ENCODE results near the gene PARVB.

The PARVB gene

DNA sequence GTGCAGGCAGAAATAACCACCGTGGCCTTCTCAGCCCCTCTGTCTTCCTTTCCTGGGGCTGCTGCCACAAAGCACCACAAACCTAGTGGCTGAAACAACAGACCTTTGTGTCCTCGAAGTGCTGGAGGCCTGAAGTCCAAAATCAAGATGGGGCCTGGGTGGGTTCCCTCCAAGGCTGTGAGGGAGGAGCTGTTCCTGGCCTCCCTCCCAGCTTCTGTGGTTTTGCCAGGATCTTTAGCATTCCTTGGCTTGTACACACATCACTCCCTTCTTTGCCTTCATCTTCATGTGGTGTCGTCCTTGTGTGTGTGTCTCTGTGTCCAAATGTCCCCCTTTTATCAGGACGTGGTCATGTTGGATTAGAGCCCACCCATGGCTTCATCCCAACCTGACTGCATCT is 127.6 kb downstream of the PARVB start:
- no peaks in the 10 kb centered on the region for H3K27me3 ChIP-seq (ENCODE audit: insufficient read depth, low read length)
- H2AFZ ChIP-seq (ENCODE audit: low read length, unreplicated experiment): no peak overlapping the region
- no peaks in the 10 kb centered on the region for H3K79me2 ChIP-seq (ENCODE audit: control insufficient read depth, insufficient read depth, low read length, unreplicated experiment)
- H3K36me3 ChIP-seq (ENCODE audit: insufficient read depth, low read length): no peaks in the 10 kb centered on the region
- peaks cover 5% of the 10 kb centered on the region for H3K4me1 ChIP-seq (ENCODE audit: control insufficient read depth, insufficient read depth, low read length, unreplicated experiment)
- no peak overlapping the region for H3K4me3 ChIP-seq (ENCODE audit: low read depth, low read length)
- no peak overlapping the region for H3K27ac ChIP-seq (ENCODE audit: low read depth, low read length)

DNA sequence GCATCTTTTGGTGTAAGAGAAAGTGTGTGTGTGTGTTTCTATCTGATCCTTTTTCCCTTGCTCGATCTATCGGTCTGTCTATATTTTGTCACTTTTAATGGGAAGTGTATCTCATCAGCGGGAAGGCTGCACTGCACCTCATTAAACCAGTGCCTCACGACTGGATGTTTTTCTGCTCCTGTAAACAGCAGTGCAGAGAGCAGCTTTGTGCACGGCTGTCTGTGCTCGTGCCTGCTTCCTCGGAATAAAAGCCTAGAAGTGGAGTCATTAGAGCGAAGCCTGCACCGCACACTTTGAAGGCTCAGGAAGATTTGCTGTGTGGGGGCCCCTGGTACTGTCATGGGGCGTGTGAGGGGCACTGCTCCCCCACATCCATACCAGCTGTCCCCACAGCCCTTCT is 129.6 kb downstream of the PARVB start:
- no peaks in the 10 kb centered on the region for H3K79me2 ChIP-seq (ENCODE audit: control insufficient read depth, insufficient read depth, low read length, unreplicated experiment)
- H3K36me3 ChIP-seq (ENCODE audit: insufficient read depth, low read length): no peaks in the 10 kb centered on the region
- no peak overlapping the region for H3K27ac ChIP-seq (ENCODE audit: low read depth, low read length)
- peaks cover 5% of the 10 kb centered on the region for H3K4me1 ChIP-seq (ENCODE audit: control insufficient read depth, insufficient read depth, low read length, unreplicated experiment)
- no peak overlapping the region for H3K4me3 ChIP-seq (ENCODE audit: low read depth, low read length)
- no peaks in the 10 kb centered on the region for H3K27me3 ChIP-seq (ENCODE audit: insufficient read depth, low read length)
- H2AFZ ChIP-seq (ENCODE audit: low read length, unreplicated experiment): no peak overlapping the region

DNA sequence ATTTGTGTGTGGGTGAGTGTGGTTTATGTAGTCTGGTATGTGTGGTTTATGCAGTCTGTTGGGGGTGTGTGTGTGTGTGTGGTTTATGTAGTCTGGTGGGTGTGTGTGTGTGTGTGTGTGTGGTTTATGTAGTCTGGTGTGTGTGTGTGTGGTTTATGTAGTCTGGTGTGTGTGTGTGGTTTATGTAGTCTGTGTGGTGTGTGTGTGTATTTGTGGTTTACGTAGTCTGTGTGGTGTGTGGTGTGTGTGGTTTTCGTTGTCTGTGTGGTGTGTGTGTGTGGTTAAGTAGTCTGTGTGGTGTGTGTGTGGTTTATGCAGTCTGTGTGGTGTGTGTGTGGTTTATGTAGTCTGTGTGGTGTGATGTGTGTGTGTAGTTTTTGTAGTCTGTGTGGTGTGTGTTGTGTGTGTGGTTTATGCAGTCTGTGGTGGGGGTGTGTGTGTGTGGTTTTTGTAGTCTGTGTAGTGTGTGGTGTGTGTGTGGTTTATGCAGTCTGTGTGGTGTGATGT is 130.4 kb downstream of the PARVB start:
- H3K36me3 ChIP-seq (ENCODE audit: insufficient read depth, low read length): no peaks in the 10 kb centered on the region
- no peaks in the 10 kb centered on the region for H3K27me3 ChIP-seq (ENCODE audit: insufficient read depth, low read length)
- H3K4me1 ChIP-seq (ENCODE audit: control insufficient read depth, insufficient read depth, low read length, unreplicated experiment): peaks cover 5% of the 10 kb centered on the region
- H2AFZ ChIP-seq (ENCODE audit: low read length, unreplicated experiment): no peak overlapping the region
- no peaks in the 10 kb centered on the region for H3K79me2 ChIP-seq (ENCODE audit: control insufficient read depth, insufficient read depth, low read length, unreplicated experiment)
- H3K27ac ChIP-seq (ENCODE audit: low read depth, low read length): no peak overlapping the region
- H3K4me3 ChIP-seq (ENCODE audit: low read depth, low read length): no peak overlapping the region

DNA sequence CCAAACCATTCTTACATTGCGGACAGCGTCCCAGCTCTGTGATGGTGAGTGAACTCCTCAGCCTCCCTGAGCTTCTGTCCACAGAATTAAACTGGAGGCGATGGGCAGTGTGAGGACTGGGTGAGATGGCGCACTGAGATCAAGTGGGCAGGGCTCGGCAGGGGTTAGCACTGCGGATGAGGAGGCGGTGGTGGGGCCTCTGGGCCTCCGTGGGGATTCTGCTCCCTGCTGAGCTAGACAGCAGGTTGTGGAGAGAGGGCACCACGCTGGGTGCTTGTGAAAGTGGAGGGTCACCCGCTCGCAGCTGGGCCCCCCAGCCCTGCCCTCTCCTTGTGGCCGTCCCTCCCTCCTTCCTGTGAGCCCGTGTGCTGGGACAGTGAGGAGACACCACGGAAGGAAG is 131.0 kb downstream of the PARVB start:
- Histone ChIP-seq H3K27me3 (ENCODE audit: insufficient read depth, low read length) (no peaks in the 10 kb centered on the region), H2AFZ (ENCODE audit: low read length, unreplicated experiment) (no peak overlapping the region), H3K4me1 (ENCODE audit: control insufficient read depth, insufficient read depth, low read length, unreplicated experiment) (peaks cover 5% of the 10 kb centered on the region), H3K27ac (ENCODE audit: low read depth, low read length) (no peak overlapping the region), H3K36me3 (ENCODE audit: insufficient read depth, low read length) (no peaks in the 10 kb centered on the region), H3K4me3 (ENCODE audit: low read depth, low read length) (no peak overlapping the region), H3K79me2 (ENCODE audit: control insufficient read depth, insufficient read depth, low read length, unreplicated experiment) (no peaks in the 10 kb centered on the region)

DNA sequence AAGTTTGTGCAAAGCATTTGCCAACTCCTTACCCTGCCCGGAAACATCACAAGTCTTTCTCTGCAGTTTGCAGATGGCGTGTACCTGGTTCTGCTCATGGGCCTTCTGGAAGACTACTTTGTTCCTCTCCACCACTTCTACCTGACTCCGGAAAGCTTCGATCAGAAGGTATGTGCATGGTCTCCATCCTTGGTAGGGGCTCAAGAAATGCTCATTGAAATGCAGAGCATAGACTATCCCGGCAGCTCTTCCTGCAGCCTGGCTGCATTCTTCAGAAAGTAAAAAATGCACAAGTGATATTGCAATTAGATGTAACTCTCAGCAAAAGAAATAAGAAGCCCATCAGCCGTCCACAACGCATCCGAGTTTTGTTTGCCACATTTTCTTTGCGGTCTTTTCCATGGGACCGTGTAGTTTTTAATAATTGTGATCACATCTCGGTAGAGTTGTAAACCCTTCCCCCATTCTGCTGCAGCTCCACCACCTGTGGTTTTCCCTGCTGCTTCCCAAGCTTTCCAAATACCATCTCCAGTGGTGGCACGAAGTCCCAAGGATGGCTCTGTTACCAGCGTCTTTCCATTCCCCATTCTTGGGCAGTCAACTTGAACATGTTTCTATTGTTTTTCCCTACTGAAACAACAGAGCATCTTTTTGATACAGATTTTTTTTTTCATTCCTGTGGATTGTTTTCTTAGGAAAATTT is 134.0 kb downstream of the PARVB start:
- Histone ChIP-seq H2AFZ (ENCODE audit: low read length, unreplicated experiment) (no peak overlapping the region), H3K27me3 (ENCODE audit: insufficient read depth, low read length) (no peaks in the 10 kb centered on the region), H3K27ac (ENCODE audit: low read depth, low read length) (no peak overlapping the region), H3K4me3 (ENCODE audit: low read depth, low read length) (no peak overlapping the region), H3K79me2 (ENCODE audit: control insufficient read depth, insufficient read depth, low read length, unreplicated experiment) (no peaks in the 10 kb centered on the region), H3K36me3 (ENCODE audit: insufficient read depth, low read length) (no peaks in the 10 kb centered on the region), H3K4me1 (ENCODE audit: control insufficient read depth, insufficient read depth, low read length, unreplicated experiment) (no peaks in the 10 kb centered on the region)

DNA sequence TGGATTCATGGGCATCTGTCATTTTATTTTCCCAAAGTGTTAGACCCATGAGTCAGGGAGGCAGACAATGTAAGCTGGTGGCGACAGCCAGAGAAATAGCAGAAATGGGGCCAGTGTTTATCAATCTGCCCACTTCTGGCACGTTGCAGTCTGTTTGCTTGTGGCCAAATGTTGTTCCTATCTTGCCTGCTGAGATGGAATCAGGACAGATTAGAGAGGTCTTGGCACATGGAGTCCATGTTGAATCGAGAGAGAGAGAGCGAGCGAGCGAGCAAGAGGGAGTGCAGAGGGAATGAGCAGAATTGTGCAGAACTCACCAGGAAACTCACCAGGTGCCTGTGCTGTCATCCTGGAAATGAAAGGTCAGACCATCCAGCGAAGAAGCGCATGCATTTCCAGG is 134.7 kb downstream of the PARVB start:
- Histone ChIP-seq H3K4me3 (ENCODE audit: low read depth, low read length) (no peak overlapping the region), H3K4me1 (ENCODE audit: control insufficient read depth, insufficient read depth, low read length, unreplicated experiment) (no peaks in the 10 kb centered on the region), H3K27me3 (ENCODE audit: insufficient read depth, low read length) (no peaks in the 10 kb centered on the region), H2AFZ (ENCODE audit: low read length, unreplicated experiment) (no peak overlapping the region), H3K36me3 (ENCODE audit: insufficient read depth, low read length) (no peaks in the 10 kb centered on the region), H3K27ac (ENCODE audit: low read depth, low read length) (no peak overlapping the region), H3K79me2 (ENCODE audit: control insufficient read depth, insufficient read depth, low read length, unreplicated experiment) (no peaks in the 10 kb centered on the region)

DNA sequence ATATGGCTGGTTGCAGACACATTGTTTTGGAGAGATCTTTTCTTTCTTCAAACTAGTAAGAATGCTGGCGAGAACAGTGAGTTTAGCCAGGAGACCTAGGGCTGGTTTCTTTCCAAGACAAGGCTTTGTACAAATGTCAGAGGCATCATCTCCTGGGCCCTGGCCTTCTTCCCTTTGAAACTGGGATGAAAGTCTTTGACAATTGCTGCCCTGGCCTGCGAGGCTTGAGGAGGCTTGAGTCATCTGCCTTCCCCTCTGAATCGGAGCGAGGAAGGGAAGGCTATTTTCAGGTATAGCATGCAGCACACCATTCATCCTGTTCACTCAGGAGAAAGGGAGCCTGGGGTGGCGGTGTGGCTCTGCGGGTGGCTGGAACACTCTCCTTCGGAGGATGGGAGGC is 135.1 kb downstream of the PARVB start:
- Histone ChIP-seq H3K79me2 (ENCODE audit: control insufficient read depth, insufficient read depth, low read length, unreplicated experiment) (no peaks in the 10 kb centered on the region), H3K36me3 (ENCODE audit: insufficient read depth, low read length) (no peaks in the 10 kb centered on the region), H3K27me3 (ENCODE audit: insufficient read depth, low read length) (no peaks in the 10 kb centered on the region), H3K4me1 (ENCODE audit: control insufficient read depth, insufficient read depth, low read length, unreplicated experiment) (no peaks in the 10 kb centered on the region), H3K4me3 (ENCODE audit: low read depth, low read length) (no peak overlapping the region), H3K27ac (ENCODE audit: low read depth, low read length) (no peak overlapping the region), H2AFZ (ENCODE audit: low read length, unreplicated experiment) (no peak overlapping the region)

DNA sequence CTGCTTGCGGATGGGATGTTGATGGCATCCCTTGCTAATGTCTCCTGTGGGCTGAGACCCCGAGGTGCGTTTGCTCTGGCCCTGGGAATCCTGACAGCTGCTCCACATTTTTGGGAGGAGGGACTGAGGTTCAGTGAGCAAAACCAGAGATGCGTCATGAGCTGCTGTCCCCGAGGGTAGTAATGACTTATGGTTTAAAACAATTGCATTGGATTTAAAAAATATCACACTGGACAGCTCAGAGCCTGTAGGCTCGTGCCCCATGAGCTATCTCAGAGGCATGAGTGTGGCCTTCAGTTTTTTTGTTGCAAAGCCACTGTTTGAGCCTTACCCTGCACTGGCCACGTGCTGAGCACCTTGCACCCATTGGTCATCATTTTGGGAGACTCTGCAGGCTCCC is 135.7 kb downstream of the PARVB start:
- H3K79me2 ChIP-seq (ENCODE audit: control insufficient read depth, insufficient read depth, low read length, unreplicated experiment): no peaks in the 10 kb centered on the region
- no peak overlapping the region for H3K27ac ChIP-seq (ENCODE audit: low read depth, low read length)
- H3K4me3 ChIP-seq (ENCODE audit: low read depth, low read length): no peak overlapping the region
- H2AFZ ChIP-seq (ENCODE audit: low read length, unreplicated experiment): no peak overlapping the region
- no peaks in the 10 kb centered on the region for H3K27me3 ChIP-seq (ENCODE audit: insufficient read depth, low read length)
- no peaks in the 10 kb centered on the region for H3K4me1 ChIP-seq (ENCODE audit: control insufficient read depth, insufficient read depth, low read length, unreplicated experiment)
- no peaks in the 10 kb centered on the region for H3K36me3 ChIP-seq (ENCODE audit: insufficient read depth, low read length)

DNA sequence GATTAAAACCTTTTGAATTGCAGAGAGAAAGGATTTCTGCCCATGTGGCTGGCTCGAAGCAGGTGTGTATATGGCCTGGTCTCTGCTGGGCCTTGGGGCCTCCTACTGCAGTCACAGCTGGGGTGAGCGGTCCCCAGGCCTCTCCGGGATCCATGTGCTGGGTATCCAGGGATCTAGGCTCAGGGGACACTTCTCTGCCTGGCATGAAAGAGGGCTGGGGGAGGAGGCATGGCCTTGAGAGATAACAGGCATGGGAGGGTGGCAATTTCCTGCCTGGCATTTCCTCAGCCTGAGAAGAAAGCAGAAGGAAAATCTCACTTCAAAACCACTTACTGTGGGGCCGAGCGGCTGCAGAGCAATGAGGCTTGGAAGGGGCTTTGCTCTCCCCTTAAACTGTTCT is 136.3 kb downstream of the PARVB start:
- no peaks in the 10 kb centered on the region for H3K79me2 ChIP-seq (ENCODE audit: control insufficient read depth, insufficient read depth, low read length, unreplicated experiment)
- no peak overlapping the region for H3K27ac ChIP-seq (ENCODE audit: low read depth, low read length)
- H3K4me1 ChIP-seq (ENCODE audit: control insufficient read depth, insufficient read depth, low read length, unreplicated experiment): no peaks in the 10 kb centered on the region
- no peak overlapping the region for H3K4me3 ChIP-seq (ENCODE audit: low read depth, low read length)
- no peak overlapping the region for H2AFZ ChIP-seq (ENCODE audit: low read length, unreplicated experiment)
- no peaks in the 10 kb centered on the region for H3K27me3 ChIP-seq (ENCODE audit: insufficient read depth, low read length)
- no peaks in the 10 kb centered on the region for H3K36me3 ChIP-seq (ENCODE audit: insufficient read depth, low read length)

DNA sequence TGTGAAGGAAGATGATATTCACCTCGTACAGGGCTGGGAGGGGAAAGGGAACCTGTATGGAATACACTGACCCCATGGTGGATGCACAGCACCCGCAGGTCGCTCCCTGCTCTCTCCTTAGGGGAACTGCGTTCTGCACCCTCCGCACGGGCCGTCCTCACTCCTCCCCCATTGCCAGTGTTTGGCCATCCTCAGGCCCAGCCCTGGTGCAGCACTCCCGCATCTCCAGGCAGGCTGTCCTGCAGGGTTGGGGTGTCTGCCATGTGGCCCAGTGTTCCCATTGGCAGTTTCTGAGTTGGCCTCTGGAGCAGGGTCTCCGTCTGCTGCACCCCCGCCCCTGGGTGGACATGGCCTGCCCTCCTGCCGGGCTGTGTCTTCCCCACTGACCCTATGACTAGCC is 137.6 kb downstream of the PARVB start:
- H3K27ac ChIP-seq (ENCODE audit: low read depth, low read length): no peak overlapping the region
- H3K36me3 ChIP-seq (ENCODE audit: insufficient read depth, low read length): no peaks in the 10 kb centered on the region
- no peaks in the 10 kb centered on the region for H3K79me2 ChIP-seq (ENCODE audit: control insufficient read depth, insufficient read depth, low read length, unreplicated experiment)
- H2AFZ ChIP-seq (ENCODE audit: low read length, unreplicated experiment): no peak overlapping the region
- no peaks in the 10 kb centered on the region for H3K27me3 ChIP-seq (ENCODE audit: insufficient read depth, low read length)
- no peak overlapping the region for H3K4me3 ChIP-seq (ENCODE audit: low read depth, low read length)
- no peaks in the 10 kb centered on the region for H3K4me1 ChIP-seq (ENCODE audit: control insufficient read depth, insufficient read depth, low read length, unreplicated experiment)

DNA sequence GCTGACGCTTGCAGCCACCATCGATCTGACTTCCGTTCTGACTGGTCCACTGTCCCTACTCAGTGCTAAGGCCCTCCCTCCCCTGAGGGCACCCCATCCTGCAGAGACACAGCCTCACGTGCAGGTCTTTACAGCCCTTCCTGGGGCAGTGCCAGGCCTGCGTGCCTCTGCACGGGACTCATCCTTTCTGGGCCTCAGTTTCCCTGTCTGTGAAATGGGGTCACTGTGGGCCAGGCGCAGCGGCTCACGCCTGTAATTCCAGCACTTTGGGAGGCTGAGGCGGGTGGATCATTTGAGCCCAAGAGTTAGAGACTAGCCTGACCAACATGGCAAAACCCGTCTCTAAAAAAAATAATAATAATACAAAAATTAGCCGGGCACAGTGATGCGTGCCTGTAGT is 138.9 kb downstream of the PARVB start:
- Histone ChIP-seq H3K27ac (ENCODE audit: low read depth, low read length) (no peak overlapping the region), H2AFZ (ENCODE audit: low read length, unreplicated experiment) (no peak overlapping the region), H3K27me3 (ENCODE audit: insufficient read depth, low read length) (no peaks in the 10 kb centered on the region), H3K36me3 (ENCODE audit: insufficient read depth, low read length) (no peaks in the 10 kb centered on the region), H3K4me1 (ENCODE audit: control insufficient read depth, insufficient read depth, low read length, unreplicated experiment) (no peaks in the 10 kb centered on the region), H3K4me3 (ENCODE audit: low read depth, low read length) (no peak overlapping the region), H3K79me2 (ENCODE audit: control insufficient read depth, insufficient read depth, low read length, unreplicated experiment) (no peaks in the 10 kb centered on the region)

Data from ACC112 (cell line).